Chondrocyte (in vitro differentiated cells): ENCODE data around the gene HAND2. TPM values are rescaled to one million over a fixed set of nuclear protein-coding genes. Genes with fewer than 3 reads are reported as not detected.

Source experiments
- DNase-seq: peaks from one replicate; pipeline ENCODE4 v3.0.0; 2021; ENCODE audit warnings: mixed read lengths, low spot score
- H3K27ac Mint-ChIP-seq: one replicate; pipeline ENCODE4 v1.8.0; 2021; ENCODE audit warnings: mild to moderate bottlenecking, moderate library complexity, mixed read lengths; ENCODE audit not compliant: unreplicated experiment
- H3K27me3 Mint-ChIP-seq: 2 replicates; pipeline ENCODE4 v1.8.0; 2021; ENCODE audit warnings: low read depth, mixed read lengths
- H3K36me3 Mint-ChIP-seq: 2 replicates; pipeline ENCODE4 v1.8.0; 2021; ENCODE audit warnings: low read depth, mixed read lengths
- H3K4me1 Mint-ChIP-seq: 2 replicates; pipeline ENCODE4 v1.8.0; 2021; ENCODE audit warnings: low read depth, mild to moderate bottlenecking, mixed read lengths
- H3K4me3 Mint-ChIP-seq: one replicate; pipeline ENCODE4 v1.8.0; 2021; ENCODE audit warnings: mild to moderate bottlenecking, moderate library complexity, mixed read lengths; ENCODE audit not compliant: unreplicated experiment
- H3K9me3 Mint-ChIP-seq: 2 replicates; pipeline ENCODE4 v1.8.0; 2021; ENCODE audit warnings: low read depth, mixed read lengths
- CTCF ChIP-seq: fragments of 200-600 bp; sonication (generic); IDR thresholded peaks from 2 replicates; pipeline ENCODE4 v1.5.0; 2021; ENCODE audit warnings: antibody characterized with exemption, mild to moderate bottlenecking, moderate library complexity
- total RNA-seq: library from RNA; stranded (reverse); gene quantifications from 3 replicates; pipeline ENCODE4 v1.2.1, GENCODE V29; 2021

The HAND2 gene
- total RNA-seq, 1 donor from 2014 or later, result not detected

GRCh38 chr4:173560896-173561295 lies 30.9 kb upstream of the HAND2 start:
- H3K4me3 Mint-ChIP-seq, result no peak overlapping the region
- TF ChIP-seq CTCF, result no peak
- no peaks in the 10 kb centered on the region for H3K9me3 Mint-ChIP-seq

GRCh38 chr4:173556398-173557131 lies 26.5 kb upstream of the HAND2 start:
- no peaks in the 10 kb centered on the region for H3K4me1 Mint-ChIP-seq

More at GRCh38 chr4:173560896-173561295, 30.9 kb upstream of the HAND2 start:
- Mint-ChIP-seq H3K27me3 (peaks cover 36% of the 10 kb centered on the region), H3K4me1 (no peaks in the 10 kb centered on the region), H3K36me3 (no peaks in the 10 kb centered on the region), H3K27ac (no peak overlapping the region)
- DNase-seq, result no peak

GRCh38 chr4:173547889-173548288 lies 17.9 kb upstream of the HAND2 start:
- Mint-ChIP-seq H3K27ac (no peak overlapping the region), H3K4me3 (no peak overlapping the region), H3K4me1 (no peaks in the 10 kb centered on the region), H3K36me3 (no peaks in the 10 kb centered on the region), H3K27me3 (peaks cover 74% of the 10 kb centered on the region), H3K9me3 (no peaks in the 10 kb centered on the region)
- DNase-seq, result no peak
- TF ChIP-seq CTCF, result no peak

More at GRCh38 chr4:173556398-173557131, 26.5 kb upstream of the HAND2 start:
- no peak for TF ChIP-seq CTCF
- Mint-ChIP-seq H3K4me3 (no peak overlapping the region), H3K9me3 (no peaks in the 10 kb centered on the region), H3K27ac (no peak overlapping the region), H3K36me3 (no peaks in the 10 kb centered on the region), H3K27me3 (peaks cover 49% of the 10 kb centered on the region)
- no peak for DNase-seq

- no peaks in the 10 kb centered on the region for H3K9me3 Mint-ChIP-seq
- no peak overlapping the region for H3K27ac Mint-ChIP-seq
- no peaks in the 10 kb centered on the region for H3K36me3 Mint-ChIP-seq
- peaks cover 72% of the 10 kb centered on the region for H3K27me3 Mint-ChIP-seq
- H3K4me1 Mint-ChIP-seq, result no peaks in the 10 kb centered on the region
- DNase-seq, result no peak
- no peak overlapping the region for H3K4me3 Mint-ChIP-seq
- TF ChIP-seq CTCF, result no peak
Observed at GRCh38 chr4:173546776-173547175, 16.7 kb upstream of the HAND2 start.

- H3K4me3 Mint-ChIP-seq, result no peak overlapping the region
- no peak for DNase-seq
- no peaks in the 10 kb centered on the region for H3K36me3 Mint-ChIP-seq
- H3K4me1 Mint-ChIP-seq, result no peaks in the 10 kb centered on the region
- no peak overlapping the region for H3K27ac Mint-ChIP-seq
- TF ChIP-seq CTCF, result no peak
- peaks cover 73% of the 10 kb centered on the region for H3K27me3 Mint-ChIP-seq
- no peaks in the 10 kb centered on the region for H3K9me3 Mint-ChIP-seq
Observed at GRCh38 chr4:173545440-173545839, 15.4 kb upstream of the HAND2 start.
